DOHH2 (cell line): ENCODE results near the gene AGPAT1.

Experiments
- EZH2phosphoT487 ChIP-seq: fragments of 200-600 bp; sonication (generic); IDR thresholded peaks from 2 replicates; pipeline ENCODE4 v1.6.1; 2017; ENCODE audit warnings: borderline replicate concordance, mild to moderate bottlenecking, antibody characterized with exemption, low read length, moderate library complexity, mixed read lengths
- TF ChIP-seq, protein P1 (sequence below): fragments of 200-600 bp; sonication (generic); IDR thresholded peaks from one replicate; pipeline ENCODE4 v1.5.1; 2014; ENCODE audit warnings: antibody characterized with exemption, mild to moderate bottlenecking, low read depth, low read length; ENCODE audit not compliant: poor library complexity, severe bottlenecking

DNA sequence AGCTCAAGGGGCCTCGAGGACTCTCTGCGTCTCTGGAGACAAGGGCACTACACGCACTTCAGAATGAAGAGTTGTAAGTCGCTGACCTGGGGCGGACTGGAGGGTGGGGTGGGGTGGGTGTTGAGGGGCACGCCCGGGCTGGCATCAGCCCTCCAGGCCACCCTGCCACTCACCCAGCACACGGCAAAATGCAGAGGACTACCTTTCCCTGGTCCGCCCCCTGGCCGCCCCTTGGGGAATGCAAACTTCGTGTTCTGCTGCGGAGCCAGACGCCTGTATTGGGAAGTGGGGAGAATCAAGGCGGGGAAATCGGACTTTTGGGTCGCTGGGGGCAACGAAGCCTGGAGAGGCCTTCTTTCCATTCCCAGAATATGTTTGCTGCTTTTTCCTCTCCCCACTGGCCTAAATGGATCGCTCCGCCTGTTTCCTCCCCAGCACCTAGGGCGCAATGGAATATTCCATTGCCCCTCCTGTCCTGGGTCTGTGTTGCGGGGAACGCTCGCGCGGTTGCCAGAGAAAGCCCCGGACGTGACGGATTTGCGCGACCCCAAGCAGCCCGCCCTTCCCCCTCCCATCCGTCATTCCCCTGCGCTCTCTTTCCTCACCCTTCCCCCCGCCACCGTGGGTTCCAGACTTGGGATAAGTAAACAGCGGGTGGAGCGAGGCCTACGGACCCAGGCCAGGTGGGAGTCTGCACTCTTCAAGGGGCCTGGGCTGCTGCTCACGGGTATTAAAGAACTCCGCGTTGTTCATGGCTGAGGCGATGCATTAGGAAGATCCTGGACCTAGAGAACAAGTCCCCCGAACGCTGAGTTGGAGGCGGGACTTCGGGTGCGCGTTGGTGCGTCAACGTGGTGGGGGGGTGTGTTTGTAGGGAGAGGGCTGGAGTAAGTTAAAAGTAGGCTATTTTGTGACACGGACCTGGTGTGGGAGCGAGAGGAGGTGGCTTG lies 22.0 kb downstream of the AGPAT1 start, which contains the start of gene PPT2:
- TF ChIP-seq, protein P1, sequence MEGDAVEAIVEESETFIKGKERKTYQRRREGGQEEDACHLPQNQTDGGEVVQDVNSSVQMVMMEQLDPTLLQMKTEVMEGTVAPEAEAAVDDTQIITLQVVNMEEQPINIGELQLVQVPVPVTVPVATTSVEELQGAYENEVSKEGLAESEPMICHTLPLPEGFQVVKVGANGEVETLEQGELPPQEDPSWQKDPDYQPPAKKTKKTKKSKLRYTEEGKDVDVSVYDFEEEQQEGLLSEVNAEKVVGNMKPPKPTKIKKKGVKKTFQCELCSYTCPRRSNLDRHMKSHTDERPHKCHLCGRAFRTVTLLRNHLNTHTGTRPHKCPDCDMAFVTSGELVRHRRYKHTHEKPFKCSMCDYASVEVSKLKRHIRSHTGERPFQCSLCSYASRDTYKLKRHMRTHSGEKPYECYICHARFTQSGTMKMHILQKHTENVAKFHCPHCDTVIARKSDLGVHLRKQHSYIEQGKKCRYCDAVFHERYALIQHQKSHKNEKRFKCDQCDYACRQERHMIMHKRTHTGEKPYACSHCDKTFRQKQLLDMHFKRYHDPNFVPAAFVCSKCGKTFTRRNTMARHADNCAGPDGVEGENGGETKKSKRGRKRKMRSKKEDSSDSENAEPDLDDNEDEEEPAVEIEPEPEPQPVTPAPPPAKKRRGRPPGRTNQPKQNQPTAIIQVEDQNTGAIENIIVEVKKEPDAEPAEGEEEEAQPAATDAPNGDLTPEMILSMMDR = no peak
- no peak for TF ChIP-seq EZH2phosphoT487
